Measurements from ENCODE around the gene PPP2R2B.

The PPP2R2B gene

GRCh38 chr5:146821732-146822131 lies 56.8 kb downstream of the PPP2R2B start:
- no peak for DNase-seq

GRCh38 chr5:146820987-146821386 lies 57.6 kb downstream of the PPP2R2B start:
- DNase-seq: no peak

GRCh38 chr5:146818822-146819221 lies 59.7 kb downstream of the PPP2R2B start:
- no peak for DNase-seq

GRCh38 chr5:146817973-146818372 lies 60.6 kb downstream of the PPP2R2B start:
- DNase-seq: no peak

GRCh38 chr5:146816775-146817387 lies 61.7 kb downstream of the PPP2R2B start:
- no peak for DNase-seq

GRCh38 chr5:146815411-146815810 lies 63.1 kb downstream of the PPP2R2B start:
- no peak for DNase-seq

GRCh38 chr5:146813346-146814157 lies 65.0 kb downstream of the PPP2R2B start:
- DNase-seq: no peak

GRCh38 chr5:146805081-146805480 lies 73.5 kb downstream of the PPP2R2B start:
- no peak for DNase-seq

GRCh38 chr5:146802945-146803522 lies 75.5 kb downstream of the PPP2R2B start:
- DNase-seq: no peak

GRCh38 chr5:146799671-146800070 lies 78.9 kb downstream of the PPP2R2B start:
- DNase-seq: no peak

GRCh38 chr5:146799231-146799630 lies 79.3 kb downstream of the PPP2R2B start:
- no peak for DNase-seq

GRCh38 chr5:146797658-146798057 lies 80.9 kb downstream of the PPP2R2B start:
- DNase-seq: no peak

GRCh38 chr5:146796911-146797310 lies 81.6 kb downstream of the PPP2R2B start:
- no peak for DNase-seq

GRCh38 chr5:146796144-146796543 lies 82.4 kb downstream of the PPP2R2B start:
- no peak for DNase-seq

- DNase-seq: no peak
Measured at GRCh38 chr5:146794326-146795029, 84.1 kb downstream of the PPP2R2B start.

GRCh38 chr5:146793709-146794108 lies 84.8 kb downstream of the PPP2R2B start:
- DNase-seq: no peak

GRCh38 chr5:146791471-146791870 lies 87.1 kb downstream of the PPP2R2B start:
- DNase-seq: no peak

GRCh38 chr5:146789712-146790653 lies 88.6 kb downstream of the PPP2R2B start:
- DNase-seq: no peak

- DNase-seq: no peak
Measured at GRCh38 chr5:146788898-146789297, 89.7 kb downstream of the PPP2R2B start.

- no peak for DNase-seq
Measured at GRCh38 chr5:146785065-146785464, 93.5 kb downstream of the PPP2R2B start.

- no peak for DNase-seq
Measured at GRCh38 chr5:146781157-146781556, 97.4 kb downstream of the PPP2R2B start.

GRCh38 chr5:146779211-146779869 lies 99.2 kb downstream of the PPP2R2B start:
- DNase-seq: no peak
